UCSD-AML1 (cell line): ENCODE measurements around the gene SENP1.
A peak's percentile ranks its signal among the peaks of the same experiment; 100 is the strongest.

Source experiments
- DNase-seq: peaks from one replicate; lab custom pipeline; 2025; ENCODE audit not compliant: unreplicated experiment; lab: John Stamatoyannopoulos, UW

The SENP1 gene

DNA sequence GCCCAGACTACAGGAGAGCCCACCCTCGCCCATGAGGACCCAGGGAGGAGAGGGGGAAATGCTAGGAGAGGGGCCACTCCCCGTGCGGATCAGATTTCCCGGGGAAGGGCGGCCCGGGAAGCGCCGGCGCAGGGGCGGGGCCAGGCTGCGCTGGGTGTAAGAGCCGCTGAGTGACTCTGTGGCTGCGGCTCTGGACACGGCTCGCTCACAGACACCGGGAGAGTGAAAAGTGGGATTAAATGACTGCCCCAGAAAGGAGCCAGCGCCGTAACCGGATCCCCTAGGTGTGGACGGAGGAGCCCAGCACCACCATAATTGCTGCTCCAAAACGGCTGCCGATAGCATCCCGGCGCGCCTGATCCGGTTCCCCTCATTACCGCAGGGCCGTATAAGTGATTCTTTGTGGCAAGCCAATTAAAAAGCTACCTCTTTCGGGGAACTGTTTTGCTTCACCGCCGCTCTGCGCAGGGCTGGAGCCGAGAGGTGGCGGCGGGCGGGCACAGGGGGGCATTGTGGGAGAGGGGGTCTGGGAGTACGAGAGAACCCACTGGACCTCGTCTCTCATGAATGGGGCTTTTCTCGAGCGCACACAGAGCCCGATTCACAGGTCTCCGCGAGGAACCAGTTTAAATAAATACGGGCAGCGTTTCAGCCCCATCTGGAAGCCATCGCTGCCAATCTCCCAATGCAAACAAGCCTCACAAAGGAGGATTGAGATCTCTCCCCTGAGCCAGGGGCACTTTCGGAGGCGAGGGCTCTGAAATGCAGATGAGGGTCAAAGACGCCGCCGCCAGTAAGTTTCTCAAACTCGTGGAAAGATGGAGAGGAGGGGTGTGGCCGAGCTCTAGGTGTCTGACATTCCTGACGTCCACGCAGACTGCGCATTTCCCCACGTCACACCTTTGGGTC lies 104.1 kb downstream of the SENP1 start:
- peak; percentile 23 for DNase-seq

DNA sequence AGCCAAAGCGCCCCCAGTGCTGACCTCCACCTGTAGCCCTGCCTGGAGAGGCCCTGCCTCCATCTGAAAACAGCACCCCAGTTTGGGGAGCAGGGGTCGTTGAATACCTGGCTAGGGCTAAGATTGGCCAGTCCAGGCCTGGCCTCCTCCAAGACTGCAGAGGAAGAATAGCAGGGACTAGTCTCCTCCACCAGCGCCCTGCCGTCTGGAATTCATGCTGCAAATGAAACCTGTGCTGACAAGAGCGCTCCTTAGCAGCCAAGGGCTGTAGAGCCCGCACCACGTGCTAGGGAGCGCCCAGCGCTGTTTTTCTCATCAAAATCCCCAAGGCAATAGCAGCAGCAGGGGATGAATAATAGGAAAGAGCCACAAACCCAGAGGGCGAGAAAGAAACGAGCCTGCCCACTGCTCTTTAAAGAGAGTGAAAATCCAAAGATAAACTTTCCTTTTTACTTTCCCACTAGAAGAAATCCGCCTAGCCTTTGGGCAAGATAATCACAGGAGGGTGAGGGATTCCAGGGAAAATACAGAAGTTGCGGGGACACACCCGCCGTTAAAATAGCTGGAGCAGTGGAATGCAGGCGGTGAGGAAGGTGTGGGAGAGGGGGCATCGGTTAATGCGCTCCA lies 104.9 kb downstream of the SENP1 start:
- no peak for DNase-seq

DNA sequence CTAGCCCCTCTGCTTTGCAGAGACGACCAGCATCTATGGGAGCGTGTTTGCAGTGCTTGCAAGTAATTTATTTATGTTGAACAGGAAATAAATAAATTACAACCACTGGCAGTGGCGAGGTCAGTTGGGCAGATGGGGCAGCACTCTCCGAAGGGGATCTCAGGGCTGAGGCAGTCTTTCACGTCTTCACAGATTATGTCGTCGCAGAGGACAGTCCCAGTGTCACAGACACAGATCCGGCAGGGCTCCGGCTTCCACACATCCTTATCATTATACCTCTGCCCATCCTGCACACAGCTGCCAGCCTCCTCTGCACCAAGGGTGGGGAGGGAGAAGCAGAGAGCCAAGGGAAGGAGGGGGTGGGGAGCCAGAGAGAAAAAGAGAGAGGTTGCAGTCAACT lies 106.1 kb downstream of the SENP1 start:
- DNase-seq = no peak

DNA sequence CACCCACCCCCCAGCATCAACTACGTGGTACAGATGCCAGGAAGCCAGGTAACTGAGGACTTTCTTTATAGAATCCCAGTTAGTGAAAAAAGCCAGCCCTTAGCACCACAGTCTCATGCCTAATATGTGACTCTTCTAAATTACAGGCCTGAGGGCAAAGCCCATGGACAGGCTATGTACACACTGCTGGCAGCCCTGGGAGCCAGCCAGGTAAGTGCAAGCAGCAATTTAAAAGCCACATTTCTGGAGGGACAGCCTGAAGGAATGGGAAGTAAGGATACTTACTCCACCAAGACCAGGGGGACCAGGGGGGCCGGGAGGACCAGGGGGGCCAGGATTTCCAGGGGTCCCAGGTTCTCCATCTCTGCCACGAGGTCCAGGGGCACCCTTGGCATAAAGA lies 108.6 kb downstream of the SENP1 start:
- DNase-seq = no peak

DNA sequence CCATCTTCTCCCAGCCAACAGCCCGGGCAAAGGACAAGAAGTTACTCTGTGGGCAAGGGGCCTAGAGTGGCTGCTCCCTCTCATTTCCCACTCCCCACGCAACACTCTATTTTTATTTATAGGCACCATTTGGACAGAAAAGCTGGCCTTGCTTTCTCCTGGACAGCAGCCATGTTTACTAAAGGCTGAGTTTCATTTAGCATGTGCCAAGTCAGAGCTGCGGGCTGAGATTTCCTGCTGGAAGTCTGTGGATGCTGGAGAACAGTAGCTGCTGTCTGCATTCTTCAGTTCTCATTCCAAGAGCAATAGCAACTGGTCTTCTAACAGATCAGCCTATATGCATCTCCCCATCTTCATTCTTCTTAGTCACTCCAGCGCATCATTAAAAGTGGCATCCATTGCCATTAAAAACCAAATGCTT lies 109.9 kb downstream of the SENP1 start:
- DNase-seq = no peak

DNA sequence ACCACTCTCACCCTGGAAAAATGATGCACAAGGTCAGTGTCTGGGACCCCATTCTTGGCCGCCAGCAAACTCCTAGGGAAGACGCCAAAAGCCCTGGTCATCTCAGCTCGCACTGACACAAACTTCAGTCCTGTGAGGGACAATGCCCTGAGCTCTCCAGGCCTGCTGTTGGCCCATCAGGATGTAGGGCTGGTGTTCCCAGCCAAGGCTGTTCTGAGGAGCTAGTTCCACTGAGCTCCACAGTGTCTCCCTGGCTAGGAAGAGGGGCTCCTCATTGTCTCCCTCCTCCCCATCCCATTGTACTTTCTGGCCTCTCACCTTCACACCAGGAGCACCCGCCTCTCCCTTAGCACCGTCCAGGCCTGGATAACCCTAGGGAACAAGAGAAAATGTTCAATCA lies 112.4 kb downstream of the SENP1 start:
- no peak for DNase-seq
